ENCODE results near the gene PPP1R3G. TPM values are rescaled to one million over a fixed set of nuclear protein-coding genes. Genes with fewer than 3 reads are reported as not detected.

Gene PPP1R3G
- total RNA-seq, 1 donor from 2014 or later = not detected

GRCh38 chr6:5045416-5045815, 39.7 kb upstream of the PPP1R3G start:
- Mint-ChIP-seq H3K27ac (ENCODE audit: unreplicated experiment) (no peak overlapping the region), H3K27me3 (ENCODE audit: unreplicated experiment) (peaks cover 3% of the 10 kb centered on the region), H3K36me3 (ENCODE audit: unreplicated experiment) (peaks cover 11% of the 10 kb centered on the region), H3K4me1 (ENCODE audit: low read depth, unreplicated experiment) (no peaks in the 10 kb centered on the region), H3K9me3 (ENCODE audit: unreplicated experiment) (peaks cover 5% of the 10 kb centered on the region), H3K4me3 (ENCODE audit: unreplicated experiment) (no peak overlapping the region)
- TF ChIP-seq CTCF (IDR thresholded peaks at IDR 0.05; ENCODE audit: partially characterized antibody, unreplicated experiment) = no peak
- DNase-seq = no peak

- H3K9me3 Mint-ChIP-seq (ENCODE audit: unreplicated experiment) = peaks cover 9% of the 10 kb centered on the region
- no peak overlapping the region for H3K27ac Mint-ChIP-seq (ENCODE audit: unreplicated experiment)
- peaks cover 4% of the 10 kb centered on the region for H3K27me3 Mint-ChIP-seq (ENCODE audit: unreplicated experiment)
- no peak for DNase-seq
- no peak overlapping the region for H3K4me3 Mint-ChIP-seq (ENCODE audit: unreplicated experiment)
- peaks cover 20% of the 10 kb centered on the region for H3K36me3 Mint-ChIP-seq (ENCODE audit: unreplicated experiment)
- no peaks in the 10 kb centered on the region for H3K4me1 Mint-ChIP-seq (ENCODE audit: low read depth, unreplicated experiment)
- TF ChIP-seq CTCF (IDR thresholded peaks at IDR 0.05; ENCODE audit: partially characterized antibody, unreplicated experiment) = no peak
Measured at GRCh38 chr6:5046430-5046829, 38.7 kb upstream of the PPP1R3G start.

GRCh38 chr6:5050009-5050408, 35.1 kb upstream of the PPP1R3G start:
- H3K4me1 Mint-ChIP-seq (ENCODE audit: low read depth, unreplicated experiment) = no peaks in the 10 kb centered on the region
- no peak overlapping the region for H3K27ac Mint-ChIP-seq (ENCODE audit: unreplicated experiment)
- peaks cover 4% of the 10 kb centered on the region for H3K27me3 Mint-ChIP-seq (ENCODE audit: unreplicated experiment)
- no peak for DNase-seq
- TF ChIP-seq CTCF (IDR thresholded peaks at IDR 0.05; ENCODE audit: partially characterized antibody, unreplicated experiment) = no peak
- peaks cover 34% of the 10 kb centered on the region for H3K36me3 Mint-ChIP-seq (ENCODE audit: unreplicated experiment)
- no peak overlapping the region for H3K4me3 Mint-ChIP-seq (ENCODE audit: unreplicated experiment)
- H3K9me3 Mint-ChIP-seq (ENCODE audit: unreplicated experiment) = peaks cover 12% of the 10 kb centered on the region

- H3K36me3 Mint-ChIP-seq (ENCODE audit: unreplicated experiment) = peaks cover 34% of the 10 kb centered on the region
- H3K27me3 Mint-ChIP-seq (ENCODE audit: unreplicated experiment) = peaks cover 4% of the 10 kb centered on the region
- TF ChIP-seq CTCF (IDR thresholded peaks at IDR 0.05; ENCODE audit: partially characterized antibody, unreplicated experiment) = no peak
- no peak overlapping the region for H3K27ac Mint-ChIP-seq (ENCODE audit: unreplicated experiment)
- DNase-seq = no peak
- H3K4me1 Mint-ChIP-seq (ENCODE audit: low read depth, unreplicated experiment) = no peaks in the 10 kb centered on the region
- peaks cover 14% of the 10 kb centered on the region for H3K9me3 Mint-ChIP-seq (ENCODE audit: unreplicated experiment)
- no peak overlapping the region for H3K4me3 Mint-ChIP-seq (ENCODE audit: unreplicated experiment)
Measured at GRCh38 chr6:5051394-5051793, 33.7 kb upstream of the PPP1R3G start.

GRCh38 chr6:5053038-5053437, 32.1 kb upstream of the PPP1R3G start:
- H3K27ac Mint-ChIP-seq (ENCODE audit: unreplicated experiment) = no peak overlapping the region
- peaks cover 4% of the 10 kb centered on the region for H3K27me3 Mint-ChIP-seq (ENCODE audit: unreplicated experiment)
- H3K4me3 Mint-ChIP-seq (ENCODE audit: unreplicated experiment) = no peak overlapping the region

More at GRCh38 chr6:5053038-5053437, 32.1 kb upstream of the PPP1R3G start:
- H3K9me3 Mint-ChIP-seq (ENCODE audit: unreplicated experiment) = peaks cover 14% of the 10 kb centered on the region
- H3K4me1 Mint-ChIP-seq (ENCODE audit: low read depth, unreplicated experiment) = no peaks in the 10 kb centered on the region
- peaks cover 34% of the 10 kb centered on the region for H3K36me3 Mint-ChIP-seq (ENCODE audit: unreplicated experiment)
- no peak for DNase-seq
- no peak for TF ChIP-seq CTCF (IDR thresholded peaks at IDR 0.05; ENCODE audit: partially characterized antibody, unreplicated experiment)

All from glutamatergic neuron (in vitro differentiated cells).